NCI-H1417 (cell line): ENCODE results near the gene HLCS.
"Not testable (repeated sequence)": the region's sequence is repeated elsewhere in the genome, so short reads cannot be mapped to it uniquely, and the experiment has no call there.

Experiments used
- DNase-seq, 3 experiments: peaks; one replicate each; lab custom pipeline; 2025; lab: John Stamatoyannopoulos, UW

The HLCS gene

DNA sequence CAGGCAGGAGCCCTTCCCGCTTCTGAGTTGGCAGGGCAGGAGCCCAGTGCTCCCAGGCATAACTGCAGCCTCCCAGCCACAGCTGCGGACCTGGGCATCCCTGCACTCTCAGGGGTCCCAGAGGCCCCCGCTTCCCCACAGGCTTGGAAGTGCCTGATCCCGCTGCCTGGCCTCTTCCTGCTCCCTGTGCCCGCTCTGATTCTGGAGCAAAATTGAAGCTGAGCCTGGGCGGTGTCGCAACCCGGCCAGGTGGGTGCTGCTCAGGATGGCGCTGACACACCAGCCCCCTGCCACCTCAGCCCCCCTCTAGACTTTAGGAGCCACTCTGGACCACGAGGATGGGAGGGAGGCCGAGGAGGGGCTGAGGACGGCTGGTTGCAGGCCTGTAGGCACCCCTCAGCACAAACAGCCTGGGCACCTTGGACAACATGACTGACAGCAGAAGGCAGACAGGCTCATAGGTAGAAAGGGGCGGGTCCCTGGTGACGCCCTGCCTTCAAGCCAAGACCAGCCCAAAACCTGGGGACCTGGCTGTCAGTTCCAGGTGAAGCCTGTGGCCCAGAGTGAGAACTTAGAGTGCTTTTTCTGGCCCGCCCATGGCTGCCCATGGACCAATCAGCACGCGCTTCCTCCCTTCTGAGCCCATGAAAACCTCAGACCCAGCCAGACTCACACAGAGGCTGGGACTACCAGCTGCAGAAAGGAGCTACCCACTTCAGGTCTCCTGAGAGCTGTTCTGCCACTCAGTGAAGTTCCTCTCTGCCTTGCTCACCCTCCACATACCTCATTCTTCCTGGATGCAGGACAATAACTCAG, 7.2 kb downstream of the HLCS start:
- no peak for DNase-seq

DNA sequence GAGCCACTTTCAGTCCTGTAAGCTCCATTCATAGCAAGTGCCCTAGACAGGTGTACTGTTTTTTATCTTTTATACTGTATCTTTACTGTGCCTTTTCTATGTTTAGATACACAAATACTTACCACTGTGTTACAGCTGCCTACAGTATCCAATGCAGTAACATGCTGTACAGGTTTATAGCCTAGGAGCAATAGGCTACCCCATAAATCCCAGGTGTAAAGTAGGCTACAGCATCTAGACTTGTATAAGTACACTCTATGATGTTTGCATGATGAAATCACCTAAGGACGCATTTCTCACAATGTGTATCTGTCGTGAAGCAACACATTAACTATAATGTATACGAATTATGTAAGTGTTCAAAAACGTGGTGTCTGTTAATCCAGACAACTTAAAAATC, 10.7 kb downstream of the HLCS start:
- no peak for DNase-seq

DNA sequence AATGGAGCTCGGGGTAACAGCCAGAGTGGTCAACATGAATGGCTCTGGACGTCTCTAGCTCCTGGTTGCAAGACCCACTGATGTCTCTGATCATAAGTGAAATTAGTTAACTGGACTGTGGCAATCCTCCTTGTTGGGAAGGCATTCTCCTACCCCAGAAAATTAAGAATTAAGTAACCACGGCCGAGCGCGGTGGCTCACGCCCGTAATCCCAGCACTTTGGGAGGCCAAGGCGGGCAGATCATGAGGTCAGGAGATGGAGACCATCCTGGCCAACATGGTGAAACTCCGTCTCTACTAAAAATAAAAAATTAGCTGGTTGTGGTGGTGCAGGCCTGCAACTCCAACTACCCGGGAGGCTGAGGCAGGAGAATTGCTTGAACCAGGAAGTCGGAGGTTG, 14.1 kb downstream of the HLCS start:
- DNase-seq, result not testable (repeated sequence)

DNA sequence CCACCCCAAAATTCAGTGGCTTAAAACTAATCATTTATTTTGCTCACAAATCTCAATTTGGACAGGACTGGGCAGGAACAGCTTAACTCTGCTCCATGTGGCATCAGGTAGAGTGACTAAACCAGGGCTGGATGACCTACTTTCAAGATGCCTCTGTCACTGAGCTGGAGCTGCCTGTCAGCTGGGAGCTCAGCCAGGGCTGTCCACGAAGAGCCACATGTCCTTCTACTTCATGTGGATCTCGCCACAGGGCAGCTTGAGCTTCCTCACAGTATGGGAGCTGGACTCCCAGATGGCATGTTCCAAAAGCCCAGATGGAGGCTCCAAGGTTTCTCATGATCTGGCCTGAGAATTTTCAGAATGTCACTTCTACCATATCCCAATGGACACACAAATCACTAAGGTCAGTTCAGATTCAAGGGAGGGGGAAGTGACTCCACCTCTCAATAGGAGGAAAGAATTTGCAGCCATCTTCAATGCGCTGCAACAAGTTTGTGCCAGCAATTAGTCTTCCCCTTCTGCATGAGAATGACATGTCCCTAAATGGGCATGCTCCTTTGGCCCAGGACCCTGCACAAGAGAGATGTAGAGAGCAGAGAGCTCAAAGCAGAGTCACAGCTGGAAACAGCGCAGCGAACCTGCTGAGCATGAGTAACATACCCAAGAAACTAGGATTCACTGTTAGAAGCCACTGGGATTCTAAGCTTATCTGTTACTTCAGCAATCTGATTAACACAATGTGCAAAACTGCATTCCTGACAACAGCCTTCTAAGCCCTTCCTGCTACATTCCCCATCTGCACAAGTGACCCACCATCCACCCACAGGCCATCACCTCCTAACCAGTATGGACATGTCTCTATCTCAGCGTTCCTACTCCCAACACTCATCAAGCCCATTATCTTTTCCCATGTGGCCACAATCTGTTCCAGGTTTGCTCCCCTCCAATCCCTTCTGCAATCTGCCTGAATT, 17.0 kb downstream of the HLCS start:
- no peak for DNase-seq

DNA sequence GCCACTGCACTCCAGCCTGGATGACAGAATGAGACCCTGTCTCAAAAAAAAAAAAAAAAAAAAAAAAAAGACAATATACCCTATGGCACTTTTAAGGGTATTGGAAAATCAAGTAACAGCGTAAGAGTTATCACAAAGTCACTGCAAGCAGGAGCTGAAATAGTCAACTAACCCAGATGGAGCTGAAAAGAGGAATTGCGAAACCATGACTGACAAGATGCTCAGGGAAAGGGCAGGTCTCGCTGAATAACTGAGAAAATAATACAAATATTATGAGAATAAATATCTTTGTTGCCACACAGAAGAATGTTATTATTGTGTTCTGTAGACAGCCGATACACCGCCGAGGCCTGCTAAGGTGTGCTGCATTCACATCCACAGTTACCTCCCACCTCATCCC, 17.8 kb downstream of the HLCS start:
- DNase-seq, result no peak

DNA sequence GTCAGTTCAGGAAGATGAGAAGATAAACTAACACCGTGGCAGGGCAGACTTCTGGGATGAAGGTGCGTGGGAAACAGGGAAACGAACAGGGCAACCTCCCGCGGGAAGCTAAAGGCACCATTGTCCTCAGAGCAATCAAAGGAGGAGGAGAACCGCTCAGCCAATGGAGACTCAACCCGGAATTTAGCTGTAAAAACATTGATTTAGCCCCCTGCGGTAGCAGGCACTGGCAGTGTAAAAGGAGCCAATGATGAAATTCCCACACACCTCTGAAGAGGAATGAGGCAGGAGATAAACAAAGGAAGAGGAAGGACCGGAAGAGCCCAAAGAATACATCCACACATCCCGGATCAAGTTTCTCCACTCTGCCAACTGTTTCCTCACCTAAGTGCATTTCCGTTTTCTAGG, 19.5 kb downstream of the HLCS start:
- DNase-seq, result no peak

DNA sequence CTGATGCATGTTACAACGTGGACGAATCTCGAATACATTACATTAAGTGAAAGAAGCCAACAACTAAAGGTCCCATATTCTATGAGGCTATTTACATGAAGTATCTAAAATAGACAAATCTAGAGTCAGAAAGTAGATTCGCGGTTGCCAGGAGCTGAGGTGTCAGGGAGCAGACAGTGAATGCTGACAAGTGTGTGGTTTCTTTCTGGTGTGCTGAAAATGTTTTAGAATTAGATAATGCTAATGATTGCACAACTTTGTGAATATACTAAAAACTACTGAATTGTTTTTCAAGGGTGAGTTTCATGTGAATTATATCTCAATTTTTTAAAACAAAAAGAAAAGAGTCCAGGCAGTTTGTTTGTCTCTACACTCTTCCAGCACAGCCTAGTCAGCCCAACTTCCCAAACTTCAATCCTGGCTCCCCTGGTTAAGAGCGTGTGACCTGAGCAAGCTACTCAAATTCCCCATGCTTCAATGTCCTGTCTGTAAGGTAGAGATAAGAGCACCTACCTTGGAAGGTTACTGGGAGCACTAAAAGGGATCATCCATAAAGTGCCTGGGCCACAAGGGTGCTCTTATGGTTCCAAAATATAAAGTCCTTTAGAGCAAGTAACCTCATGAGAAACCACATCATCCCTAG, 20.9 kb downstream of the HLCS start:
- no peak for DNase-seq

DNA sequence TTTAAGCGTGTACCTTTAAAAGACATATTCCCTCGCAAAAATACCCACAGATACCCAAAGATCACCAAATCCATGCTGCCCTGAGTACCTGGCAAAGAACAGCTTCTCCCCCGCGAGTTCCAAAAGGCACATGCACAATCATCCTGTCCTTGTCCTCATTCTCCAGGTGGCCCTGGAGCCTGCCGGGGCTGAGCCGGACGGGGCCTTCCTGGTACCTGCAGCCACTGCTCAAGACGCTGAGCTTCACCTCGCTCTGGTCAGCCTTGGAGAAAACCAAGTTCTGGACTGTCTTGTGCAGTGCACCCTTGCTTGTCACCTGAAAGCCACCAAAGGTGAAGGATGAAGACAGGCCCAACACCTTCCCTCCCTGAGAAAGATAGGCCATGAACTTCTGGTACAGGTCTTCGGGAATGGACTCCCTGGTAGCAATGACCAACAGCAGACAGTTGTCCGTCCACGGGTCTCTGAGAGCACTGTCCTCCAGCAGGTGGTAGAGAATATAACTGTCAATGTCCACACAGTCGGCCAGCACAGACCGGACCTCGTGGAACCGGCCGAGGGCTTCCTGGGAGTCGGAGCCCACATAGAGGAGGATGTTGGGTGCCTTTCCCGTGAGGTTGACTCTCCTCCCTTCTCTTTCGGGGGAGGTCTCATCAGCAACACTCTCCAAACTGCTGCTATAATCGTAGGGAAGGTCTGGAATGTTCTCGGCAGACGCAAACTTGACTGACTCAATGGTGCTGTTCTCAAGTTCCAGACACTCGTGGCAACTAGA, 29.9 kb downstream of the HLCS start:
- DNase-seq, result no peak

DNA sequence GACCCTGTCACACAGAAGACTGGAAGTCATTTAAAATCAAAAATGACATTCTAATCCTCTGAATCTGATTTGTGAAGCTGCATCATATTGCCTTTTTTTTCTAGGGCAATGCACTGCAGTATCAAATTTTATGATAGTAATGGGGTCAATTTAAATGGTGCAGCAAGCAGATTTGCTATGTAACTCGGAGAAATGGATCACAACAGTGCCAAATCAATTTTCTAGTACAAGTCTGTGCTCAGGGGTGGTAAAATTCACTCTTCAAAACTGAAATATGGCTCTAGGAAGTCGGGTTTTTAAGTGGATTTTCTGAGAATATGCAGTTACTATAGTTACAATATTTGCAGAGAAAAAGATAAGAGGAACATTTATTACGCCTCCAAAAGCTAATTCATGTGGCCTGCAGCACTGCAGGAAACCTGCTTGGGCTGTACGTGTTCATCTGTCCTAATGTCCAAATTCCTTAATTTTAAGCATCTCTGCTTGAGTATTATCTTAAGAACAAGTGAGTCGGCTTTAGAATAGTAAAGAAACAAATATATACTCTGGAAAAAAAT, 31.5 kb downstream of the HLCS start:
- peak in 1 of 3 experiments; percentile 35 for DNase-seq

DNA sequence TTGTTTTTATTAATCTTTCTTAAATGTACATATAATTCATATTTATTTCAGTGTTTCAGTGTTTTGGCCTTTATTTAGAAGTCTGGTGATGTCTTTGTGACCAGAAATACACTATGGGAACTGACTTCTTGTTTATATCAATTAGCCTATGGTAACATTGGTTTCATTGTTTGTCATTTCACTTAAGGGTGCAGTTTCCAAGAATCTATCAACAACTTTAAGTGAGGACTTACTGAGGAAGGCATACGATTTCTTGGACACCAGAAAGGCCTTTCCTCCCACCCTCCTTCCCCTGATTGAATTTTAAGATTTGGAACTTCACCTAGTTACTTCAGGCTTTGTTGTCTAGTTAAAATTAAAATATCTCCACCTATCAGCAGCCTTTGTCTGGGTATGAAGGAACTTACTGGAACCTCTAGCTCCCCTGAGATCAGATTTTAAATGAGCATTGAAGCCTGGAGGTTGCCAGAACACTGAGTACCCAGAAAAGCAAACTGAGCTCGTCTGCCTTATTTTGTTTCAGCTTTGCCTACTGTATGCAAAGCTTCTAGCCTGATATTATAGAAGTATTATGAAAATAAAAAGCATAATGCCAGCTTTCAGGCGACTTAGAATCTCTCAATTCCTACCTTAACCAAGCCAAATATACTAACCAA, 34.2 kb downstream of the HLCS start:
- DNase-seq, result no peak

DNA sequence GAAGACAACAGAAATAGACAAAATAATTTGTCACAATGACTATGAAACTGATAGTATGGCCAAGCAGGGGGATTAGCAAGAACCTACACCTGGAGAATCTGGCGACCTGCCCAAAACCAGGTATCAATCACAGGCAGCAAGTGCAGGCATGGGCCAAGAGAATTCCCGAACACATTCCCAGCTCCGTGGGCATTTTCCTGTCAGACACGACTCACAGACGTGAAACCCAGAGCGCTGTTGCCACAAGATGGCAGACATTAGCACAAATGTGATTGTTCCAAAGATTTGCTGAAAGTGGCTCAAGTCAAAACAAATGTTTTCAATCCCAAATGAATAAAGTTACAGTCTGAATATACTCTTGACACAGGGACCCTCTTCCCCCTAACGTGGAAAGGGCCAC, 36.8 kb downstream of the HLCS start:
- peak in 1 of 3 experiments; percentile 31 for DNase-seq

DNA sequence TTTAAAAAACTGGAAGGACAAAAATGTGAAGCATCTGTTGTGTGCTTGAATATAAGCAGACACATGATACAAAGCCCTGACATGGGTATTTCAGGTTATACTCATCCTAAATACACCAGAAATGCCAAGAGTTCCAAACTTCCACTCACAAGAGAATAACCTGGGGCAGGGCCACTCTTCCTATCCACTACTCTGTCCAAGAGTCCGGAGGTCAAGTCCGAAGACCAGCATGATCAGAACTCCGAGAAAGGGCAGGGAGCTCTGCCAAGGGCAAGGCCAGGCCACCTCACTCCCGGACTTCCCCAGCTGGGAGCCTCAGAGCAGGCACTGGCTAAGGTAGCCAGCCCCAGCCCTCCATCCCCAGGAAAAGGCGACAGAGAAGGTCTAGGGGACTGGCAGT, 37.5 kb downstream of the HLCS start:
- no peak for DNase-seq

DNA sequence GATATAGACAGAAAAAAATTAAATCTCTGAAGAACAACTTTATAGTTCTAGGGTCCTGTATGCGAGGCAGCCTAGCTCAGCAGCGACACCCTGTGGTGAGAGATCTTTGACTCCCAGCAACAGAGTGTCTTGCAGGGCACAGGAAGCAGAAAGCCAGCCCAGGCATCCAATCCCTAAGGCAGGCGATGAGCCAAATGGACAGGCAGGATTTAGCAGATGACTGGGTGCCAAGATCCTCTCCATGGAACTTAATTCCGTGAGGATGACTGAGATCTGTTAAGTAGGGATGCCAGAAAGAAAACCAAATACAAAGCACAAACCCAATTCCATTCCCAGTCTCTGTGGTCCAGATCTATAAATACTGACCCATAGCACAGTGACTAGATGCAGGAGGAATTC, 38.8 kb downstream of the HLCS start:
- DNase-seq, result peak; percentile 65 to 95 (median 73)

DNA sequence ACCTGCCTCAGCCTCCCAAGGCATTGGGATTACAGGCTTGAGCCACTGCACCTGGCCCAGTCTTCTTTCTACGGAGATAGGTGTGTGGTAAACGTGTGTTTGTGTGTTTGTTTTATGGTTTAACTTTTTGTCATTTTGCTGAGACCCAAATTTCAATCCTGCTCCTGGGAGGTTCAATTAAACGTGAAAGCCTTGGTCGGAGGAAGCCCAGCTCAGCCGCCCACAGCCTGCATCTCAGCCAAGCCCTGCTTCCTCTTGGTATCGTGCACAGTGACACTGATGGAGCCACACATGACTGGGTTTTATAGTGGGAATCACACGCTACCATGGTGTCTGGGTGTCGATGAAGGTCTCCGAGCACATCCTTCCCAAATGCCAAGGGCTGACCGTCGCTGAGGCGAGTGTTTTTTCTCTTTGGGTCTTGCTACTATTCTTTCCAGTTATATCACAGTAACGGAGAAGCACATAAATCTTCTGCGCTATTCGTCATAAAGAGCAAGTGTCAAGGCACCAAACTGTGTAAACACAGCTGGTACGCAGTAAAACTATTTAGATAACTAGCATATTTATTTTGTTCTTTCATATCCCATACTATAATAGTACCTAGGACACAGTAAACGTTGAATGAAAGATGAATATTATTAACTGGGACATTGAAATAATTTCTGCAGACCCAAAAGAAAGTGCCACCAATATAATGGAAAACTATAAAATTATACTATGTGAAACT, 39.3 kb downstream of the HLCS start:
- DNase-seq, result peak in 2 of 3 experiments; percentile 68 to 95

DNA sequence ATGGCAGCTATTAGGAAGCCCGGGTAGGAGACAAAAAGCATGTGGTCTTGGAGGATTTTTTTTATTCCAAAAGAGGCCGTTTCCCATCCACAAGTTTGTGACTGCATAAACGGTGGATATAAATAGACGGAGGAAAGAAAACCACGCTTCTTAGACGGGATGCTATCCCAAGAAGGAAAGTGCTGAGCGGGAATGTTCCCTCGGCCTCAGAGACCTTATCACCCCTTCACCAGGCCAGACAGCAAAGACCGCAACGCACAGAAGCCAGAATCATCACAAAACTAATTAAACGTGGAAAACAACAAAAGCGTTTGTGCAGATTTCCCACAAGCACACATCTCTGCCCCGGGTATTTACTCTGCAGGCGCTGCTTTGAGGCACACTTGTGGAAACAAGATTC, 43.2 kb downstream of the HLCS start:
- DNase-seq, result peak in 1 of 3 experiments; percentile 59

DNA sequence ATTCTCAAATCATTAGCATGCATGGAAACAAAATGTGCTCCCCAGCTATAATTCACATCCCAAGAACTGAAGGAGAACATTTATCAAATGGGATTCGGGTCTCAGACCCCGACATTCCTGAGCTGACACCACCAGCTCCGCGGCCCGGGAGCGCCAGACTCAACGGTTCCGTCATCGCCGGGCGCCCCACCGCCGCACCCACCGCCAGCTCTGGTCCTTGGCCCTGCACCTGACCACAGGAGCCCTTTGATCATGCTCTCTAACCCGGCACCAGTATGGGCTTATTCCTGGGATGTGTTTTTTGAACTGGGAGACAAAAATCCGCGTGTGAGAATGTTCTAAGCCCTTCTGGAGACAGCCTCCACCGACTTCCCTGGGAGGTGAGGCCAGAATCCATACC, 43.6 kb downstream of the HLCS start:
- DNase-seq, result no peak

DNA sequence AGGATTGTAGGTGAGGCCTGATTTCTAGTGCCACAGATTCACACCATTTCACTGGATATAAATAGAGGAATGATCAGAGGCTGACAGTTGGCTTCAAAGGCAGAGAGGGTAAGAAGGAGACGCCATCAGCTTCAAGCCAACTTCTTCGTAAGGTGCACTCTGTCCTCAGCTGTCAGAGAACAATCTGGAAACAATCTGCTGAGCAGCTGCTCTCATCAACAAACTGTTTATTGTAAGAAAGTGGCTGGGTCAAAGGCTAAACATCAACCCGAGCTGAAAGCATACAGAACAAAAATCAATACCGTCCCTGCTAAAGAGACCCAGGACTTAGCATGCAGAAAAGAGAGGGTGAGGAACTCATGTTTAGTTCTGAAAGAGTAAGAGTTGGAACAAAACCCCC, 48.2 kb downstream of the HLCS start:
- DNase-seq, result no peak

DNA sequence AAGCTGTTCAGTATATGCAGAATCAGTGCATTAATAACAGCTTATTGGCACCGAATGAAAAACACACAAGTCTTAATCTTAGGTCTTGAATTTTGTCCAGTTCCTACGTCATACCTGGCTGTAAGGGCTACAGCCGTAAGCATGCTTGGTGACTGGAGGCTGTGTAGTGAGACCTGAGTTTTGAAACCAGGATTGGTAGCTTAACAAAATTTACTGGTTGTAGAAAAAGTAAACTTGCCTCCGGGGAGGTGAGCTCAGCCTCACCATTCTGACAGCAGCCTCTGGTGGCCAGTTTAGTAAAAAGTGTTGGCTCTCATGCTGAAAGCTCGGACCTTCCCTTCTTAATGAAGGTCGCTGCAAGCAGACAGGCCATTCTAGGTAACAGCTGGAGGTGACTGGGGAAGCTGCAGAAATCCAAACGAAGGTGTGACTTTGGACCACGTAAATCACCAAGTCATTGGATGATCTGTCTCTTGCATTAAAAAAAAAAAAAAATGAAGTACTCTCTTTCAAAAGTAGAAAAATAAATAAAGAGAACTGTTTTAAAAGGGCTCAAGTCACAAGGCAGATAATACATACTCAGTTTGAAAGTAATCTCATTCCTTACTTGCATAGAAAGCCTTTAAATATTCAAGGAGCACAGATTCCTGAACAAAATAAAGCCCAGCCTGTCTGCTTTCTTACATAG, 48.9 kb downstream of the HLCS start:
- peak in 1 of 3 experiments; percentile 42 for DNase-seq

DNA sequence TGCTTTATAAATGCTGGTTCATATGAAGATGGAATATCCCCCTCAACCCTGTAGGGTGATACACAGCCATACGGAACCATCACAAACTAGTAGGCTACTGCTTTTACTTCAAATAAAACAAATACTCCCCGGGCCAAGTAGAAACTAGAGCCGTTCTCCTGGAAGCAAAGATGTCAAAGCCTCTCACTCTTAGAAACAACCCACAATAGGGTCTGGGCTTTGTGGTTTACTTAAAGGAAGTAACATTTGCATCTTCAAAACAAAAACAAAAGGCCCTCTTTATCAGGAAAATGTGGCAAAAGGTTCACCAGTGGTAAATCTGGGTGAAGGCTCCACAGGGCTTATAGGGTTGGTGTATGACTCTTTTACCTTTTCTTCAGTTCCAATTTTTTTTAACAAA, 49.8 kb downstream of the HLCS start:
- DNase-seq, result no peak
